Endothelial cell of umbilical vein (primary cell): ENCODE results near the gene IGF2R. TPM values are rescaled to one million over a fixed set of nuclear protein-coding genes. Genes with fewer than 3 reads are reported as not detected.

Experiments
- BruUV-seq: library from RNA; stranded (reverse); fragments of 400-500 nt; replicated peaks from 2 replicates; lab custom pipeline; 2021; lab: Mats Ljungman, UMichigan
- CTCF ChIA-PET: fragments of 300-600, 350-600 bp; sonication (Branson Sonifier 250); formaldehyde crosslinking; loops from one replicate; lab custom pipeline; 2021; ENCODE audit warnings: antibody characterized with exemption, inconsistent platforms; lab: Charles Lee
- POLR2A ChIA-PET: fragments of 300-600, 350-600 bp; sonication (Branson Sonifier 250); formaldehyde crosslinking; loops from one replicate; lab custom pipeline; 2021; ENCODE audit warnings: antibody characterized with exemption, inconsistent platforms; lab: Charles Lee
- DNase-seq: peaks from one replicate; pipeline ENCODE4 v3.0.0-alpha.2; 2011; ENCODE audit warnings: low read depth, low spot score
- FAIRE-seq: peaks from 2 replicates; lab custom pipeline; 2011; peaks lifted over from hg19 to GRCh38; lab: Jason Lieb, UNC
- H2AFZ ChIP-seq: 2 replicates; pipeline ENCODE4 v1.6.0; 2012; ENCODE audit warnings: low read depth, low read length, control low read depth, inconsistent platforms
- H3K27ac ChIP-seq: 2 replicates; pipeline ENCODE4 v1.5.1; 2011; ENCODE audit warnings: low read depth, mild to moderate bottlenecking, control low read depth, low read length, moderate library complexity; ENCODE audit not compliant: insufficient read depth
- H3K27me3 ChIP-seq, 2 experiments: 2 replicates each; pipeline versions ENCODE4 v1.6.0 to v1.6.1; 2011; ENCODE audit warnings: low read length in 2 of 2, mixed read lengths in 1 of 2; ENCODE audit not compliant: control insufficient read depth in 2 of 2, insufficient read depth in 2 of 2
- H3K36me3 ChIP-seq, 2 experiments: 2 replicates in 1 of 2; 3 replicates in 1 of 2; pipeline ENCODE4 v1.5.1; 2011; ENCODE audit warnings: low read length in 2 of 2, mild to moderate bottlenecking in 1 of 2, moderate library complexity in 1 of 2; ENCODE audit not compliant: control insufficient read depth in 2 of 2, insufficient read depth in 2 of 2; ENCODE audit errors: extremely low read depth in 1 of 2
- H3K4me1 ChIP-seq: 3 replicates; pipeline ENCODE4 v1.5.1; 2011; ENCODE audit warnings: mild to moderate bottlenecking, low read length; ENCODE audit not compliant: control insufficient read depth, insufficient read depth; ENCODE audit errors: extremely low read depth
- H3K4me2 ChIP-seq: 2 replicates; pipeline ENCODE4 v1.6.1; 2011; ENCODE audit warnings: low read length, control low read depth, mixed read lengths; ENCODE audit not compliant: insufficient read depth
- H3K4me3 ChIP-seq, 3 experiments: fragments of 200-600 bp in 1 of 3; sonication (generic), shearing (Covaris generic) in 1 of 3; replicated peaks in 1 of 3; 2 replicates each; pipeline ENCODE4 v1.5.1; 2011 to 2016; ENCODE audit warnings: control low read depth in 3 of 3, low read length in 3 of 3, mild to moderate bottlenecking in 2 of 3, inconsistent platforms in 1 of 3, low read depth in 1 of 3, moderate library complexity in 1 of 3; ENCODE audit not compliant: insufficient read depth in 1 of 3
- H3K79me2 ChIP-seq: 2 replicates; pipeline ENCODE4 v1.6.0; 2012; ENCODE audit warnings: low read length, inconsistent platforms; ENCODE audit not compliant: control insufficient read depth, insufficient read depth
- H3K9ac ChIP-seq: replicated peaks from 2 replicates; pipeline ENCODE3; 2011; ENCODE audit warnings: low read length, control low read depth; ENCODE audit not compliant: insufficient read depth; ENCODE audit errors: extremely low read depth
- H3K9me1 ChIP-seq: replicated peaks from 3 replicates; pipeline ENCODE4 v1.6.0; 2011; ENCODE audit warnings: mild to moderate bottlenecking, low read length; ENCODE audit not compliant: control insufficient read depth, insufficient read depth; ENCODE audit errors: extremely low read depth
- H3K9me3 ChIP-seq: replicated peaks from 2 replicates; pipeline ENCODE4 v1.5.1; 2012; ENCODE audit warnings: low read length, inconsistent platforms; ENCODE audit not compliant: control insufficient read depth, insufficient read depth
- H4K20me1 ChIP-seq: replicated peaks from 2 replicates; pipeline ENCODE3; 2011; ENCODE audit warnings: mild to moderate bottlenecking, low read length; ENCODE audit not compliant: control insufficient read depth, insufficient read depth; ENCODE audit errors: extremely low read depth
- CTCF ChIP-seq, 2 donors: IDR thresholded peaks; 1 replicate in 1 of 2; 2 replicates in 1 of 2; pipeline ENCODE4 v1.5.1; 2011; ENCODE audit warnings: low read length in 2 of 2, mild to moderate bottlenecking in 2 of 2, moderate library complexity in 2 of 2, control low read depth in 1 of 2, inconsistent platforms in 1 of 2, low read depth in 1 of 2; ENCODE audit not compliant: insufficient read depth in 1 of 2; ENCODE audit errors: extremely low read depth in 1 of 2
- EZH2 ChIP-seq: IDR thresholded peaks from 2 replicates; pipeline ENCODE4 v1.6.1; 2012; ENCODE audit warnings: borderline replicate concordance, low read depth, mild to moderate bottlenecking, moderate library complexity, low read length, inconsistent platforms; ENCODE audit not compliant: severe bottlenecking
- FOS ChIP-seq: IDR thresholded peaks from 2 replicates; pipeline ENCODE4 v1.6.1; 2011; ENCODE audit warnings: mild to moderate bottlenecking, low read length, moderate library complexity, borderline replicate concordance; ENCODE audit not compliant: insufficient read depth
- GATA2 ChIP-seq: IDR thresholded peaks from 2 replicates; pipeline ENCODE4 v1.7.0; 2011; ENCODE audit warnings: low read depth, mild to moderate bottlenecking, moderate library complexity, mixed read lengths, low read length; ENCODE audit not compliant: insufficient read length, insufficient read depth
- MAX ChIP-seq: IDR thresholded peaks from 2 replicates; pipeline ENCODE4 v1.6.1; 2011; ENCODE audit not compliant: insufficient read depth, insufficient read length
- MYC ChIP-seq: IDR thresholded peaks from one replicate; pipeline ENCODE4 v1.6.1; 2011; ENCODE audit warnings: mild to moderate bottlenecking, low read depth, low read length
- POLR2A ChIP-seq: IDR thresholded peaks from 2 replicates; pipeline ENCODE4 v1.6.1; 2012; ENCODE audit warnings: low read depth, mild to moderate bottlenecking, control low read depth, low read length
- POLR2AphosphoS5 ChIP-seq: IDR thresholded peaks from 2 replicates; pipeline ENCODE4 v1.6.1; 2012; ENCODE audit warnings: low read depth, mild to moderate bottlenecking, control low read depth, low read length, moderate library complexity; ENCODE audit not compliant: insufficient read depth
- dilution Hi-C: fragments of 300-500 bp; cut with MboI; formaldehyde crosslinking; loops from one replicate; pipeline ENCODE4 v1.15.0; 2019; ENCODE audit warnings: low sequenced_read_pairs; ENCODE audit not compliant: extremely low pct_ligation_motif_present
- intact Hi-C: fragments of 100-400 bp; cut with micrococcal nuclease; formaldehyde crosslinking; loops from one replicate; pipeline ENCODE4 v1.10.0; 2022
- polyA plus RNA-seq, 4 experiments: library from polyadenylated mRNA; depleted of rRNA in 3 of 4; stranded (reverse) in 3 of 4; unstranded in 1 of 4; fragments of >200 nt; gene quantifications; 2 replicates each; pipeline versions ENCODE4 v1.2.1 to v1.2.3, GENCODE V29; 2011 to 2012; ENCODE audit warnings: missing spikeins in 1 of 4
- total RNA-seq: library from RNA; stranded (reverse); gene quantifications from 2 replicates; pipeline ENCODE4 v1.2.3, GENCODE V29; 2021

Gene IGF2R
- total and polyA plus RNA-seq, 2 donors (not counting 3 experiments of a cell fraction or from before 2014, with no cell fraction given) = 16.3 to 60.2 TPM

GRCh38 chr6:160027076-160027475, 58.2 kb downstream of the IGF2R start:
- Histone ChIP-seq H3K4me1 (no peaks in the 10 kb centered on the region), H3K9me3 (no peaks in the 10 kb centered on the region), H3K4me2 (no peak overlapping the region), H3K27me3 (no peaks in the 10 kb centered on the region), H2AFZ (no peak overlapping the region), H3K27ac (no peak overlapping the region), H3K9ac (no peak overlapping the region), H4K20me1 (no peaks in the 10 kb centered on the region), H3K4me3 (no peak overlapping the region), H3K79me2 (no peaks in the 10 kb centered on the region), H3K9me1 (no peaks in the 10 kb centered on the region), H3K36me3 (peaks cover 2 to 8% of the 10 kb centered on the region in 2 experiments)
- no peak for DNase-seq
- intact Hi-C loops = no loop called here
- TF ChIP-seq EZH2 (no peak), MYC (no peak), MAX (no peak), POLR2AphosphoS5 (no peak), FOS (no peak), CTCF (IDR thresholded peaks at IDR 0.05; ENCODE audit: extremely low read depth in 1 of 2, insufficient read depth in 1 of 2, low read depth in 1 of 2, low read length in 2 of 2) (no peak), GATA2 (no peak), POLR2A (no peak)
- dilution Hi-C loops = no loop called here
- ChIA-PET CTCF (interaction anchor here (1.6 kb wide), 1 partner anchor 62 kb away, joined by 3 read pairs; no protein-coding TSS in a partner anchor), POLR2A (no interaction called here)
- no TSS peak for BruUV-seq
- no peak for FAIRE-seq
